SK-N-SH treated with all-trans-retinoic acid at 6 μM for 48 hours (cell line): ENCODE data around the gene AKT1.

Experiments
- ATAC-seq: fragments of 200-7000 bp; cut with Tn5 transposase; 3 replicates; pipeline ENCODE4 v1.9.1; 2020; ENCODE audit warnings: mild to moderate bottlenecking, moderate library complexity
- ARNTL ChIP-seq: fragments of 450-650 bp; formaldehyde crosslinking; IDR thresholded peaks from 2 replicates; pipeline ENCODE4 v1.5.0; 2020; ENCODE audit warnings: low read depth, mild to moderate bottlenecking, moderate library complexity, borderline replicate concordance
- BACH2 ChIP-seq: fragments of 250-450 bp; sonication (Bioruptor Pico); IDR thresholded peaks from 2 replicates; pipeline ENCODE4 v1.9.0; 2021; ENCODE audit warnings: mild to moderate bottlenecking, borderline replicate concordance
- CREB5 ChIP-seq: fragments of 250-450 bp; sonication (Bioruptor Pico); IDR thresholded peaks from 2 replicates; pipeline ENCODE4 v1.5.1; 2020; ENCODE audit warnings: low read depth, mild to moderate bottlenecking, moderate library complexity
- CSDC2 ChIP-seq: fragments of 250-450 bp; sonication (Bioruptor Pico); IDR thresholded peaks from 2 replicates; pipeline ENCODE4 v1.5.0; 2020; ENCODE audit warnings: mild to moderate bottlenecking, moderate library complexity
- CSRNP3 ChIP-seq: fragments of 250-450 bp; sonication (Bioruptor Pico); IDR thresholded peaks from 2 replicates; pipeline ENCODE4 v1.5.1; 2021; ENCODE audit warnings: mild to moderate bottlenecking, moderate library complexity
- ESRRG ChIP-seq: fragments of 250-450 bp; sonication (Bioruptor Pico); IDR thresholded peaks from 2 replicates; pipeline ENCODE4 v1.6.1; 2021; ENCODE audit warnings: mild to moderate bottlenecking
- GLIS3 ChIP-seq: fragments of 250-450 bp; sonication (Bioruptor Pico); IDR thresholded peaks from 2 replicates; pipeline ENCODE4 v1.5.0; 2020; ENCODE audit warnings: mild to moderate bottlenecking, moderate library complexity
- ISL1 ChIP-seq: fragments of 250-450 bp; sonication (Bioruptor Pico); IDR thresholded peaks from 2 replicates; pipeline ENCODE4 v2.1.2; 2022; ENCODE audit warnings: mild to moderate bottlenecking, moderate library complexity
- OSR1 ChIP-seq: fragments of 250-450 bp; sonication (Bioruptor Pico); IDR thresholded peaks from 2 replicates; pipeline ENCODE4 v1.8.0; 2022; ENCODE audit warnings: moderate library complexity, mild to moderate bottlenecking, inconsistent platforms
- PATZ1 ChIP-seq: fragments of 250-450 bp; sonication (Bioruptor Pico); IDR thresholded peaks from 2 replicates; pipeline ENCODE4 v1.8.0; 2020; ENCODE audit warnings: mild to moderate bottlenecking, moderate library complexity, borderline replicate concordance
- RARB ChIP-seq: fragments of 250-450 bp; sonication (Bioruptor Pico); IDR thresholded peaks from 2 replicates; pipeline ENCODE4 v1.8.0; 2021; ENCODE audit warnings: mild to moderate bottlenecking, moderate library complexity
- SNAI2 ChIP-seq: fragments of 250-450 bp; sonication (Bioruptor Pico); IDR thresholded peaks from 2 replicates; pipeline ENCODE4 v1.5.0; 2020; ENCODE audit warnings: mild to moderate bottlenecking, moderate library complexity
- TCF4 ChIP-seq: fragments of 250-450 bp; sonication (Bioruptor Pico); IDR thresholded peaks from 2 replicates; pipeline ENCODE4 v1.8.0; 2021; ENCODE audit warnings: mild to moderate bottlenecking, moderate library complexity, borderline replicate concordance
- TSHZ2 ChIP-seq: fragments of 250-450 bp; sonication (Bioruptor Pico); IDR thresholded peaks from 2 replicates; pipeline ENCODE4 v1.5.0; 2020; ENCODE audit warnings: mild to moderate bottlenecking, moderate library complexity
- ZC3H10 ChIP-seq: fragments of 250-450 bp; sonication (Bioruptor Pico); IDR thresholded peaks from 2 replicates; pipeline ENCODE4 v1.5.1; 2021; ENCODE audit warnings: mild to moderate bottlenecking, moderate library complexity
- ZFP3 ChIP-seq: fragments of 250-450 bp; sonication (Bioruptor Pico); IDR thresholded peaks from 2 replicates; pipeline ENCODE4 v1.5.0; 2020; ENCODE audit warnings: mild to moderate bottlenecking, moderate library complexity
- ZFP30 ChIP-seq: fragments of 450-650 bp; formaldehyde crosslinking; IDR thresholded peaks from 2 replicates; pipeline ENCODE4 v1.5.0; 2022; ENCODE audit warnings: mild to moderate bottlenecking, moderate library complexity
- ZNF8 ChIP-seq: fragments of 450-650 bp; formaldehyde crosslinking; IDR thresholded peaks from 2 replicates; pipeline ENCODE4 v1.5.0; 2020; ENCODE audit warnings: mild to moderate bottlenecking, moderate library complexity

The AKT1 gene

GRCh38 chr14:104746071-104746545 is 49.4 kb downstream of the AKT1 start:
- no peak for TF ChIP-seq ARNTL (CRISPR knock-in tag)
- TF ChIP-seq CREB5 = no peak
- TF ChIP-seq OSR1 (CRISPR knock-in tag) = no peak
- no peak for TF ChIP-seq CSRNP3 (CRISPR knock-in tag)
- no peak for ATAC-seq

GRCh38 chr14:104745431-104745830 is 50.1 kb downstream of the AKT1 start:
- TF ChIP-seq ISL1 (no peak), PATZ1 (CRISPR knock-in tag) (no peak), ZNF8 (CRISPR knock-in tag) (no peak), GLIS3 (no peak), ESRRG (CRISPR knock-in tag) (no peak), SNAI2 (CRISPR knock-in tag) (no peak), TSHZ2 (CRISPR knock-in tag) (no peak), ZC3H10 (no peak), ARNTL (CRISPR knock-in tag) (no peak), CSRNP3 (CRISPR knock-in tag) (no peak)
- no peak for ATAC-seq

GRCh38 chr14:104744484-104744883 is 51.1 kb downstream of the AKT1 start:
- no peak for ATAC-seq
- TF ChIP-seq ZFP30 (no peak), CSDC2 (no peak), ARNTL (CRISPR knock-in tag) (no peak), PATZ1 (CRISPR knock-in tag) (no peak), ZNF8 (CRISPR knock-in tag) (no peak), ZFP3 (CRISPR knock-in tag) (no peak), ESRRG (CRISPR knock-in tag) (no peak), ISL1 (no peak), SNAI2 (CRISPR knock-in tag) (no peak), RARB (CRISPR knock-in tag) (no peak), TCF4 (no peak), CREB5 (no peak), OSR1 (CRISPR knock-in tag) (no peak), GLIS3 (no peak), TSHZ2 (CRISPR knock-in tag) (no peak), BACH2 (no peak)
